ENCODE measurements around the gene ITGB1BP1.

Gene ITGB1BP1

GRCh38 chr2:9440058-9440727 is 16.9 kb upstream of the ITGB1BP1 start:
- Histone ChIP-seq H3K27me3 (replicated peaks) (no peaks in the 10 kb centered on the region), H3K36me3 (replicated peaks) (peaks cover 36% of the 10 kb centered on the region), H3K4me3 (ENCODE audit: low read depth, low read length) (no peak overlapping the region), H3K27ac (peak overlapping the region; percentile 54)
- in situ Hi-C loops (cut with HindIII; ENCODE audit: low pct_ligation_motif_present, low sequenced_read_pairs): no loop called here
- no peak for TF ChIP-seq CTCF (IDR thresholded peaks at IDR 0.05; ENCODE audit: low read depth, low read length, missing control alignments)
- no peak for DNase-seq

GRCh38 chr2:9439536-9439935 is 16.2 kb upstream of the ITGB1BP1 start:
- TF ChIP-seq CTCF (IDR thresholded peaks at IDR 0.05; ENCODE audit: low read depth, low read length, missing control alignments): no peak
- H3K27ac ChIP-seq: peak overlapping the region; percentile 54
- no peak overlapping the region for H3K4me3 ChIP-seq (ENCODE audit: low read depth, low read length)
- in situ Hi-C loops (cut with HindIII; ENCODE audit: low pct_ligation_motif_present, low sequenced_read_pairs): no loop called here
- H3K36me3 ChIP-seq (replicated peaks): peaks cover 36% of the 10 kb centered on the region
- no peaks in the 10 kb centered on the region for H3K27me3 ChIP-seq (replicated peaks)
- DNase-seq: no peak

- no peak overlapping the region for H3K4me3 ChIP-seq (ENCODE audit: low read depth, low read length)
- no peak for TF ChIP-seq CTCF (IDR thresholded peaks at IDR 0.05; ENCODE audit: low read depth, low read length, missing control alignments)
- H3K27me3 ChIP-seq (replicated peaks): no peaks in the 10 kb centered on the region
- DNase-seq: peak; percentile 75
- no peak overlapping the region for H3K27ac ChIP-seq
- in situ Hi-C loops (cut with HindIII; ENCODE audit: low pct_ligation_motif_present, low sequenced_read_pairs): no loop called here
- H3K36me3 ChIP-seq (replicated peaks): peaks cover 28% of the 10 kb centered on the region
Observed at GRCh38 chr2:9434489-9434888, 11.2 kb upstream of the ITGB1BP1 start.

GRCh38 chr2:9430316-9431293 is 7.3 kb upstream of the ITGB1BP1 start:
- Histone ChIP-seq H3K36me3 (replicated peaks) (peaks cover 15% of the 10 kb centered on the region), H3K4me3 (ENCODE audit: low read depth, low read length) (no peak overlapping the region), H3K27ac (peak overlapping the region; percentile 47), H3K27me3 (replicated peaks) (no peaks in the 10 kb centered on the region)
- DNase-seq: no peak
- in situ Hi-C loops (cut with HindIII; ENCODE audit: low pct_ligation_motif_present, low sequenced_read_pairs): no loop called here
- TF ChIP-seq CTCF (IDR thresholded peaks at IDR 0.05; ENCODE audit: low read depth, low read length, missing control alignments): no peak

- TF ChIP-seq CTCF (IDR thresholded peaks at IDR 0.05; ENCODE audit: low read depth, low read length, missing control alignments): no peak
- no peaks in the 10 kb centered on the region for H3K27me3 ChIP-seq (replicated peaks)
- H3K27ac ChIP-seq: no peak overlapping the region
- DNase-seq: no peak
- peaks cover 15% of the 10 kb centered on the region for H3K36me3 ChIP-seq (replicated peaks)
- H3K4me3 ChIP-seq (ENCODE audit: low read depth, low read length): no peak overlapping the region
- in situ Hi-C loops (cut with HindIII; ENCODE audit: low pct_ligation_motif_present, low sequenced_read_pairs): no loop called here
Observed at GRCh38 chr2:9428965-9429577, 5.7 kb upstream of the ITGB1BP1 start.

Measured in brain microvascular endothelial cell (primary cell).